Loucy (cell line): ENCODE data around the gene CPNE2.

Source experiments
- H2AFZ ChIP-seq: fragments of 200-600 bp; sonication (generic); 2 replicates; pipeline ENCODE4 v1.6.0; 2016; ENCODE audit warnings: antibody characterized with exemption, mild to moderate bottlenecking, low read length, moderate library complexity
- H3F3A ChIP-seq: fragments of 200-600 bp; 2 replicates; pipeline ENCODE4 v1.6.0; 2016; ENCODE audit warnings: antibody characterized with exemption, low read depth, mild to moderate bottlenecking
- H3K27me3 ChIP-seq: fragments of 200-600 bp; sonication (generic); 2 replicates; pipeline ENCODE4 v1.6.1; 2014; ENCODE audit warnings: low read length, mild to moderate bottlenecking; ENCODE audit not compliant: insufficient read depth, poor library complexity, severe bottlenecking
- H3K36me3 ChIP-seq: fragments of 200-600 bp; sonication (generic); 2 replicates; pipeline ENCODE4 v1.6.1; 2016; ENCODE audit warnings: low read length; ENCODE audit not compliant: insufficient read depth
- H3K4me1 ChIP-seq: fragments of 200-600 bp; sonication (generic); 2 replicates; pipeline ENCODE4 v1.5.1; 2014; ENCODE audit warnings: low read length, mild to moderate bottlenecking; ENCODE audit not compliant: insufficient read depth, poor library complexity, severe bottlenecking
- H3K4me2 ChIP-seq: fragments of 200-600 bp; sonication (generic); 2 replicates; pipeline ENCODE4 v1.6.0; 2014; ENCODE audit warnings: antibody characterized with exemption, low read length, low read depth, mild to moderate bottlenecking; ENCODE audit not compliant: poor library complexity, severe bottlenecking
- H3K4me3 ChIP-seq: fragments of 200-600 bp; sonication (generic); 2 replicates; pipeline ENCODE4 v1.5.1; 2014; ENCODE audit warnings: low read length, mild to moderate bottlenecking, mixed read lengths; ENCODE audit not compliant: poor library complexity, severe bottlenecking
- H3K79me2 ChIP-seq: fragments of 200-600 bp; sonication (generic); 2 replicates; pipeline ENCODE4 v1.6.1; 2014; ENCODE audit warnings: low read length; ENCODE audit not compliant: insufficient read depth
- H3K9ac ChIP-seq: fragments of 200-600 bp; sonication (generic); 2 replicates; pipeline ENCODE4 v1.6.0; 2014; ENCODE audit warnings: mild to moderate bottlenecking, low read depth, low read length, moderate library complexity; ENCODE audit not compliant: poor library complexity, severe bottlenecking
- H3K9me2 ChIP-seq: fragments of 200-600 bp; sonication (generic); replicated peaks from 2 replicates; pipeline ENCODE4 v1.6.1; 2016; ENCODE audit warnings: low read depth, low read length, mixed read lengths
- H3K9me3 ChIP-seq: fragments of 200-600 bp; sonication (generic); 2 replicates; pipeline ENCODE4 v1.6.1; 2014; ENCODE audit warnings: mild to moderate bottlenecking, antibody characterized with exemption, low read length, low read depth; ENCODE audit not compliant: insufficient read depth
- H4K20me1 ChIP-seq: fragments of 200-600 bp; sonication (generic); 2 replicates; pipeline ENCODE4 v1.6.0; 2014; ENCODE audit warnings: antibody characterized with exemption, low read length, mild to moderate bottlenecking; ENCODE audit not compliant: insufficient read depth, poor library complexity, severe bottlenecking
- CTCF ChIP-seq: fragments of 200-600 bp; sonication (generic); conservative IDR thresholded peaks from 2 replicates; pipeline ENCODE4 v1.5.1; 2014; ENCODE audit warnings: mild to moderate bottlenecking, antibody characterized with exemption, low read length
- EZH2phosphoT487 ChIP-seq: fragments of 200-600 bp; IDR thresholded peaks from 2 replicates; pipeline ENCODE4 v1.6.1; 2018; ENCODE audit warnings: antibody characterized with exemption, mild to moderate bottlenecking, moderate library complexity, borderline replicate concordance

The CPNE2 gene

GRCh38 chr16:57123974-57124674 lies 31.7 kb downstream of the CPNE2 start:
- no peak overlapping the region for H3K4me2 ChIP-seq
- no peaks in the 10 kb centered on the region for H4K20me1 ChIP-seq
- H3K79me2 ChIP-seq: no peaks in the 10 kb centered on the region
- H3K4me1 ChIP-seq: peaks cover 7% of the 10 kb centered on the region
- H3F3A ChIP-seq: no peaks in the 10 kb centered on the region
- H3K9me2 ChIP-seq: no peaks in the 10 kb centered on the region
- no peak overlapping the region for H3K9ac ChIP-seq
- peaks cover 25% of the 10 kb centered on the region; the same call in 1 of the 2 replicates for H3K36me3 ChIP-seq
- no peak overlapping the region for H3K4me3 ChIP-seq
- no peak for TF ChIP-seq EZH2phosphoT487
- TF ChIP-seq CTCF: no peak
- H2AFZ ChIP-seq: no peak overlapping the region
- no peaks in the 10 kb centered on the region for H3K27me3 ChIP-seq
- no peaks in the 10 kb centered on the region for H3K9me3 ChIP-seq

GRCh38 chr16:57125376-57125775 lies 33.0 kb downstream of the CPNE2 start:
- H3K4me3 ChIP-seq: no peak overlapping the region
- no peaks in the 10 kb centered on the region for H3K9me2 ChIP-seq
- no peak overlapping the region for H2AFZ ChIP-seq
- no peaks in the 10 kb centered on the region for H3K9me3 ChIP-seq
- H3K79me2 ChIP-seq: no peaks in the 10 kb centered on the region
- TF ChIP-seq CTCF (no peak), EZH2phosphoT487 (no peak)
- no peak overlapping the region for H3K4me2 ChIP-seq
- no peak overlapping the region for H3K9ac ChIP-seq
- peaks cover 12% of the 10 kb centered on the region for H3K4me1 ChIP-seq
- peaks cover 21% of the 10 kb centered on the region; the same call in 1 of the 2 replicates for H3K36me3 ChIP-seq
- H4K20me1 ChIP-seq: no peaks in the 10 kb centered on the region
- H3K27me3 ChIP-seq: no peaks in the 10 kb centered on the region
- no peaks in the 10 kb centered on the region for H3F3A ChIP-seq

DNA sequence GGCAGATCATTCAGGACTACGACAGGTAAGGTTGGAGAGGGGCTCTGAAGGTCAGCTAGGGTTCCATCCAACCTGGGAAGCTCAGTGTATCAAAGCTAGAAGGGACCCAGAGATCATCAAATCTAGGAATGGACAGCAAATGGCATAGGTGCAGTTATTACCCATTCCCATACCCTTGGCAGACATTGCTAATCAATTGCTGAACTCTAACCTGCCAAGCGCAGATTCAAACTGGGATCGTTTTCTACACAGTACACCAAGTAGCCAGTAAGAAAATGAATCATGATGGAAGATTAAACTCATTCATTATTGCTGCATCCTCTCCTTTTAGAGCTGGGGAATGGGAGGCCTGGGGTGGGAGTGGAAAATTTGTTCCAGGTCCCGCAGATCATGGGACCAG lies 33.6 kb downstream of the CPNE2 start:
- no peak overlapping the region for H3K9ac ChIP-seq
- H3K9me3 ChIP-seq: no peaks in the 10 kb centered on the region
- no peaks in the 10 kb centered on the region for H3K79me2 ChIP-seq
- no peak overlapping the region for H3K4me3 ChIP-seq
- no peak overlapping the region for H3K4me2 ChIP-seq
- H3K4me1 ChIP-seq: peaks cover 16% of the 10 kb centered on the region
- H4K20me1 ChIP-seq: no peaks in the 10 kb centered on the region
- peaks cover 18% of the 10 kb centered on the region; the same call in 1 of the 2 replicates for H3K36me3 ChIP-seq
- H3K9me2 ChIP-seq: no peaks in the 10 kb centered on the region
- TF ChIP-seq CTCF: no peak
- TF ChIP-seq EZH2phosphoT487: no peak
- no peak overlapping the region for H2AFZ ChIP-seq
- no peaks in the 10 kb centered on the region for H3K27me3 ChIP-seq
- H3F3A ChIP-seq: no peaks in the 10 kb centered on the region
